ENCODE measurements around the gene SNED1.

Gene SNED1

DNA sequence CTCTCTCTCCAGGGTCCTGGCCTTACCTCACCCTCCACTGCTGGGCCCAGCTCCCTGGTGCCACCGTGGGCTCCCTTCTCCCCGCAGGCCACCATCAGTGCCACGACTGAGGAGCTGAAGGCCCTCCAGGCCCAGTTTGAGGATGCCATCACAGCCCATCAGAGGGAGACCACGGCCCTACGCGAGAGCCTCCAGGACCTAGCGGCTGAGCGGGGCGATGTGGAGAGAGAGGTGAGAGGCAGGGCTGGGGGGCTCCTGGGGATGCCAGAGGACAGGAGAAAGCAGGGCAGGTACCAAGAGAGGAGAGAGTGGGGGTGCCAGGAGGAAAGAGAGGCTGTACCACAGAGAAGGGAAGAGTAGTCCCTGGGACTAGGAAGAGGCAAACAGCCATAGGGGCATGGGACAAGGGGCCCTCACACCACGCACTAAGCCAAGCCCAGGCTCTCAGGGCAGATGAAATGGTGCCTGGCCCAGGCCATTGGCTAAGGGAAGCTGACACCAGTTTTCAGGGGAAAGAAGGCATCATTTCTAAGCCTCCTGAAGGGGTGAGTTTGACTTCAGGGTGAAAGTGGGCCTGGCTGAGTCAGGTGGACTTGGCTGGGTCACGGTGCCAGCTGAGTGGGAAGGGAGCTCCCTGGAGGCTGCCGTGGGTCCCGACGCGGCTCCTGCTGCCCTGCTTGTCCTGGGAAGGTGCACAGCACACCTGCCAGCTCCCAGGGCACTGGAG is 39.0 kb upstream of the SNED1 start:
- in situ Hi-C loops (cut with MboI; ENCODE audit: low pct_unique_long_range_greater_than_20kb, low sequenced_read_pairs), result no loop called here
- no peak for DNase-seq

DNA sequence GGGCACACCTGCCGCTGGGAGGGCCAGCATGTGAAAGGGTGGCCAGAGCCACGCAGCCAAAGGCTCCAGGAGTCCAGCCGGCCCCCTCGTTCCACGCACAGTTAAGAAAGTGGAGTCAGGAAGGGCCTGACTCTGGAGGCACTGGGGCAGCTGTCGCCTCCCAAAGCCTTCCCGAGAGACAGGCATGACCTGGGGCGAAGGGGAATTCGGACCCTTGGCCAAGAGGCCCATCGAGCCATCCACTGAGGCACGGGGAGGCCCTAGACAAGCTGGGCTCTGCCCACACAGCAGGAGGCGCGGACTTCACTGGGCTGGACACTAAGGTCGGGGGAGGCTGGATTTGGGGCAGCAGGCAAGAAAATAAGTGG is 38.5 kb upstream of the SNED1 start:
- in situ Hi-C loops (cut with MboI; ENCODE audit: low pct_unique_long_range_greater_than_20kb, low sequenced_read_pairs), result no loop called here
- no peak for DNase-seq

DNA sequence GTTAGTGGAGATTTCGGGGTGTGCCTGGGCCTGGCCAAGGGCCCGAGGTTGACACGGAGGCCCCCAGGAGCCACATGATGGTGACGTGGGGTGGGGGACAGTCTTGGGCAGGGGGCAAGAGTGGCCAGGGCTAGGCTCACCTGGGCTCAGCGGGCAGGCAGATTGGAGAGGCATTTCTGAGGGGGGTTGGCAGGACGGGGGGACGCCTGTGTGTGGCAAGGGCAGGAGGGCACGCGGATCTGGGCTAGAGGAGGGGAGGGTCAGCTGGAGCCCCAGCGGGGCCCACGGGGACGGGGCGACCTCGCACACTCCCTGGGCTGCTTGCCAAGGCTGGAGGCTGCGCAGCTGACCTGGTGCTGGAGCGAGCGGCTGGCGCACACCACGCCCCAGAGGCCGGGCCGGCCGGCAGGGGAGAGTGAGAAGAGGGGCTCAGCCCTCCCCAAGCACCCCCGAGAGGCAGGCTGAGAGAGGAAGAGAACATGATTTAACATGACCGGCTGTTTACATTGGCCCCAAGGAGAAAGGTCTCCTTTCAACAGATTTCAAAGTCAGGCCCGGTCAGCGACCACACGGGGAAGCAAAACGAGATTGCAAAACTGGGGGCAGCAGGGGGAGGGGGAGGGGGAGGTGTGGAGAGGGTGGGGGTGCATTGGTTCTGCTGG is 38.0 kb upstream of the SNED1 start:
- no peak for DNase-seq
- in situ Hi-C loops (cut with MboI; ENCODE audit: low pct_unique_long_range_greater_than_20kb, low sequenced_read_pairs), result no loop called here

- DNase-seq, result peak; percentile 21
- in situ Hi-C loops (cut with MboI; ENCODE audit: low pct_unique_long_range_greater_than_20kb, low sequenced_read_pairs), result no loop called here
Measured at GRCh38 chr2:240960971-240961876, 37.2 kb upstream of the SNED1 start.

- no peak for DNase-seq
- in situ Hi-C loops (cut with MboI; ENCODE audit: low pct_unique_long_range_greater_than_20kb, low sequenced_read_pairs), result no loop called here
Measured at GRCh38 chr2:240961910-240962299, 36.5 kb upstream of the SNED1 start.

- no peak for DNase-seq
- in situ Hi-C loops (cut with MboI; ENCODE audit: low pct_unique_long_range_greater_than_20kb, low sequenced_read_pairs), result no loop called here
Measured at GRCh38 chr2:240962300-240963064, 35.9 kb upstream of the SNED1 start.

DNA sequence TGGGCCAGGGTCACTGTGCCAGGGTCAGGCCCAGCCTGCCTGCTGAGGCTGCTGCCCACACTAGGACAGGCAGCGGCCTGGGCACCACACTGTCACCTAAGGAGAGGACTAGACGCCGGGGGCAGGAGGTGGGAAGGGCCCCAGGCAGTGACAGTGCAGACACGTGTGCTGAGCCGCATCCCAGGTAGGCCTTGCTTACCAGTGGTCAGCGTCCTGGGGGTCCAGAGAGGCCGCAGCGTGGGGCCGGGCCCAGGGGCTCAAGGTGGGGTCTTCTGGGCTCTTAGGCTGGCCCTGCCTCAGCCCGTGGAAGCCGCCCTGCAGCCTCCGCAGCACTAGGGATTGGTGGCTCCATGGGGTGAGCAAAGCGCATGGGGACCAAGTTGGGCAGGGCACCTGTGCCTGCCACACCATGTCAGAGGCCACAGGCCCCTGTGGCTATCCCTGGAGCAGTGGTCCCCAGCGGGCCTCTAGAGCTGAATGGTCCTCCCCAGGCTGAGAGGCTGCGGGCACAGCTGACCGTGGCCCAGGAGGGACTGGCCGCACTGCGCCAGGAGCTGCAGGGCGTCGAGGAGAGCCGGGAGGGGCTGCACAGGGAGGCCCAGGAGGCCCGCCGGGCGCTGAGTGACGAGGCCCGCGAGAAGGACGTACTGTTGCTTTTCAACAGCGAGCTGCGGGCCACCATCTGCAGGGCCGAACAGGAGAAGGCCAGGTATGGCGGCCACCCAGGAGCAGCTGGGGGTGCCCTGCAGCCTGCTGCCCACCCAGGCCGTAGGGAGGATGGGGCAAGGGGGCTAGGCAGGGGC is 35.2 kb upstream of the SNED1 start:
- in situ Hi-C loops (cut with MboI; ENCODE audit: low pct_unique_long_range_greater_than_20kb, low sequenced_read_pairs), result no loop called here
- no peak for DNase-seq

DNA sequence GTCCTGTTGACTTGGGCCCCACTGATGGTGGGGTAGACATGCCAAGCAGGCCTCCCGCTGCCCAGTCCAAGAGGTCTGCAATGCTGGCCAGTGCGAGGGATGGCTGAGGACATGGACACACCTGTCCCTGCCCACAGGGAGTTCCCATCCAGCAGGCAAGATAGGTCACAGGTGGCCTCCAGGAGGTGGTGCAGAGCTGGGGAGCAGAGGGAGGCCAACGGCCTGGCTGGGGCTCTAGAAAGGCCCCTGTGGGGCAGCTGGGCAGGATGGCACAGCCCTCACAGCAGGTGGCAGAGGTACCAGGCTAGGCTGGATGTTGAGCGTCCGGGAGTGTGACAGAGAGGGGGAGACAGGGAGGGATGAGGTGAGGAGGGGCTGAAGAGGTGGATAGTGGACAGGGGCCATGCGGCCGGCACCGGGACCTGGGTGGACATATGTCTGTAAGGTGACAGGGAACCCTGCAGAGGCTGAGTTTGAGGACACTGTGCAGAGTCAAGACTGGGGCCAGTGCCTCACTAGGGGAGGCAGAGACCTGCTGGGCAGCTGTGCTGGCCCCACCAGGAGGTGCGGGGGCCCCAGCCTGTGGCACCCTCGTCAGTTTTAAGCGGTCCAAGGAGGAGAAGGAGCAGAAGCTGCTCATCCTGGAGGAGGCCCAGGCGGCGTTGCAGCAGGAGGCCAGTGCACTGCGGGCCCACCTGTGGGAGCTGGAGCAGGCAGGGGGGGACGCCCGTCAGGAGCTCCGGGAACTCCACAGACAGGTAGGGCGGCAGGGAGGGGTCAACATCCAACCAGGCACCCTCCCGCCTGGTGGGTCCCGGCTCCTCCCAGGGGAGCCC is 34.3 kb upstream of the SNED1 start:
- no peak for DNase-seq

DNA sequence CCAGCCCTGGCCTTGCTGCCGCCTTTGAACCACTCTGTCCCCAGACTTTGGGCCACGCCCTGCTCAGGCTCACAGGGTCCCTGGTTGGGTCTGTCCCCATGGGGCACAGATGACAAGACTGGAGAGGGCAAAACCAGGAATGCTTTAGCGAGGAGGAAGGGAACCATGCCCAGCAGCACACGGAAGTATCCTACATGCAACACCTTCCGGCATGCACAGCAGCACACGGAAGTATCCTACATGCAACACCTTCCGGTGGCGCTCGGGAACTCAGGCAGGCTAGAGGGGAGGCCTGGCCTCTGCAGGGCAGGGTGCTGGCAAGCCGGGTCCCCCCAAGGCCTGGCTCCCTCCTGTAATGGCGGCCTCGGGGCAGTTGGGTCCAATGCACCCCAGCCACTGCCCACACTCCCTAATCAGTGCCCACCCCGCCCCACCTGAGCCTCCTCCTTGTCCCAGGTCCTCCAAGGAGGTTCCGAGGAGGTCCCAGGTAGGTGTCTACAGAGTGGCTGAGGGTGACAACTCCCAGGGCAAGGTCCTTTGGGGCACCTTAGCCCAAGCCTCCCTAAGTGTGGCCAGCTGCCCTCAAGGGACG is 33.6 kb upstream of the SNED1 start:
- no peak for DNase-seq
- in situ Hi-C loops (cut with MboI; ENCODE audit: low pct_unique_long_range_greater_than_20kb, low sequenced_read_pairs), result no loop called here

More for the DNA sequence above, 34.3 kb upstream of the SNED1 start:
- in situ Hi-C loops (cut with MboI; ENCODE audit: low pct_unique_long_range_greater_than_20kb, low sequenced_read_pairs), result no loop called here

GRCh38 chr2:240965296-240965904 is 33.0 kb upstream of the SNED1 start:
- in situ Hi-C loops (cut with MboI; ENCODE audit: low pct_unique_long_range_greater_than_20kb, low sequenced_read_pairs), result no loop called here
- DNase-seq, result no peak

DNA sequence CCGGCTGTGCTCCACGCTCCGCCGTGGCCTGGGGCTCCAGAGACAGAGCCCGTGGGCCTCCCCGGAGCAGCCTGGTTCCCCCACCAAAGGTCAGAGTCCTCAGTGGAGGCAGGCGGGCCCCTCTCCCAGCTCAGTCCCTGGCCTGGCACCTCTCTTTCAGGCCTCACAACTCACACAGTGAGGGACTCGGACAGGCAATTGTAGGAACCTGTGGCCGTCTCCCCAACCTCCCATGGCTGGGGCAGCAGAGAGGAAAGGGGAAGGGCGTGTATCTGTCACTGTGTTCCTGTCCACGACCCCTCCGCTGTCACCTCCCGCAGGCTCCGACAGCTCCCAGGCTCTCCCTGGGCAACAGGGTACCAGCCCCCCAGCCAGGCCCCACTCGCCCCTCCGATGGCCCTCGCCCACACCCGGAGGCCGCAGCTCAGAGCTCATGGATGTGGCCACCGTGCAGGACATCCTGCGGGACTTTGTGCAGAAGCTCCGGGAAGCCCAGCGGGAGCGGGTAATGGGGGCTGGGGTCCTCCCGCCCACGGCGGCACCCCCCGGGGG is 32.4 kb upstream of the SNED1 start:
- DNase-seq, result no peak
- in situ Hi-C loops (cut with MboI; ENCODE audit: low pct_unique_long_range_greater_than_20kb, low sequenced_read_pairs), result no loop called here

DNA sequence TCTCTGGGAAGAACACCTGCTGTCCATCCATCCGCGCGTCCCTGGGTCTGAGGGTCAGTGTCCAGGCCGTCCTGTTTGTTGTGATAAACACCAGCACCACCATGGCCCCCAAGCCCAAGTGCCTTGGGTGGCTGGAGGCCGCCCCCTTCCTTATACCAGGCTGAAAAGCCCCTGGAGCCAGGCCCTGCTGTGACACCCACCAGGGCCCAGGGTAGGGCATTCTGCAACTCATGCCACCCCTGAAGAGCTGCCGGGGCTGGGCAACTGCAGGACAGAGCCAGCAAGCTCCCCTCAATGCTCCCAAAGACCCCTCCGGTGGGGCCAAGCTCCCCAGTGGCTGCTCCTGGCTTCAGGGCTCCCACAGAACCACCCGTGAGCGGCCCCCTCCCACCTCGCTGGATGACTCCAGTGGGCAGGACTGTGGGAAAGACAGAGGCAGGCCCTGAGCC is 31.9 kb upstream of the SNED1 start:
- no peak for DNase-seq
- in situ Hi-C loops (cut with MboI; ENCODE audit: low pct_unique_long_range_greater_than_20kb, low sequenced_read_pairs), result no loop called here

GRCh38 chr2:240966906-240967680 is 31.3 kb upstream of the SNED1 start:
- in situ Hi-C loops (cut with MboI; ENCODE audit: low pct_unique_long_range_greater_than_20kb, low sequenced_read_pairs), result no loop called here
- no peak for DNase-seq

DNA sequence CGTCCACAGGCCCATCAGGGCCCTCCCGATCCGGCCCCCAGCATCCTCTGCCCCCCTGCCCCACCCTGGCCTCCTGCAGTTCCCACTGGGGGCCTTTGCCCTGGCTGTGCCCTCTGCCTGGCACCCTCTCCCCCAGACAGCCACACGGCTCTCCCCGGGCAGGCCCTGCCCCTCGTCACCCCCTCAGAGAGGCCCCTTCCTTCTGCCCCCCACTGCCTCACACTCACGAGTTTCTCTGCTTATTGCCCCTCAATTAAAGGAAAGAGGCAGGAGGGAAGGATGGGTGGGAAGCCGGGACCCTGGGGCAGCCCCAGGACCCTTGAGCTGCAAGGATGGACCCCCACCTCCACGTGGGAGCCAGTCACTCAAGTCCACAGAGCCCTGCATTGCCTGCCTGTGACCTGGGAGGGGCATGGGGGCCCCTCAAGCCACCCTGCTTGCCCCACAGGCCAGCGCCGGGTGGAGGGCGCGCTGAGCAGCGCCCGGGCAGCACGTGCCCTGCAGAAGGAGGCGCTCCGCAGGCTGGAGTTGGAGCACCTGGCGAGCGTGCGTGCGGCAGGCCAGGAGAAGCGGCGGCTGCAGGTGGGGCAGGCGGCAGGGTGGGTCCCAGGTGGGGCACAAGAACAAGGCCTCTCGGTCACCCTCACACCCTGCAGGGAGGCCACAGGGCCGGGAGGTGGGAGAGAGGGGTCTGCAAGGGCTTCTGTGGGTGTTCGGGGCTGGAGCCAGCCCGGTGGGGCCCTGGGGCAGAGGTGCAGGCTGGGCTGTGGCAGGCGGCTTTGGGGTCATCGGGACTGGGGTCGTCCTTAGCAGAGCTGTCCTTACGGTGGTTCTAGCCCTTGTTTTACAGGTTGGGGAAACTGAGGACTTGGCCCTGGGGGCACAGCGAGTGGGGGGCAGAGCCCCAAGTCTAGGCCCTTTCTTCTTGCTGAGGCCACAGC is 30.5 kb upstream of the SNED1 start:
- no peak for DNase-seq
- in situ Hi-C loops (cut with MboI; ENCODE audit: low pct_unique_long_range_greater_than_20kb, low sequenced_read_pairs), result no loop called here

Measured in KBM-7 (cell line).